NCI-H146 treated with DMSO at 0.1 percent for 48 hours (cell line): ENCODE measurements around the gene MAP3K9.

Experiments
- DNase-seq: peaks from one replicate; lab custom pipeline; 2025; ENCODE audit not compliant: unreplicated experiment; lab: John Stamatoyannopoulos, UW

MAP3K9 gene

GRCh38 chr14:70821584-70822529 is 12.5 kb upstream of the MAP3K9 start:
- DNase-seq, result no peak

GRCh38 chr14:70816525-70816924 is 7.2 kb upstream of the MAP3K9 start:
- DNase-seq, result no peak

- no peak for DNase-seq
These were observed 5.2 kb upstream of the MAP3K9 start for GRCh38 chr14:70814466-70814865.

- no peak for DNase-seq
These were observed 3.0 kb upstream of the MAP3K9 start for GRCh38 chr14:70812124-70812818.

- no peak for DNase-seq
These were observed 2.3 kb upstream of the MAP3K9 start for GRCh38 chr14:70811578-70811977.

- DNase-seq, result no peak
These were observed 1.7 kb upstream of the MAP3K9 start for GRCh38 chr14:70811050-70811449.

GRCh38 chr14:70810621-70811020 is 1.3 kb upstream of the MAP3K9 start:
- DNase-seq, result no peak

GRCh38 chr14:70808416-70809224 is 693 bp downstream of the MAP3K9 start:
- DNase-seq, result no peak

- peak; percentile 30 for DNase-seq
These were observed 1.4 kb downstream of the MAP3K9 start for GRCh38 chr14:70807898-70808415.

- no peak for DNase-seq
These were observed 4.7 kb downstream of the MAP3K9 start for GRCh38 chr14:70804556-70805162.

GRCh38 chr14:70803321-70804310 is 5.7 kb downstream of the MAP3K9 start:
- no peak for DNase-seq

- DNase-seq, result no peak
These were observed 6.9 kb downstream of the MAP3K9 start for GRCh38 chr14:70802379-70802778.

GRCh38 chr14:70801836-70802235 is 7.5 kb downstream of the MAP3K9 start:
- no peak for DNase-seq

- no peak for DNase-seq
These were observed 12.8 kb downstream of the MAP3K9 start for GRCh38 chr14:70796551-70796950.

GRCh38 chr14:70794294-70794693 is 15.0 kb downstream of the MAP3K9 start:
- DNase-seq, result no peak

GRCh38 chr14:70793637-70794036 is 15.7 kb downstream of the MAP3K9 start:
- DNase-seq, result no peak

- no peak for DNase-seq
These were observed 16.4 kb downstream of the MAP3K9 start for GRCh38 chr14:70792939-70793338.

- no peak for DNase-seq
These were observed 17.3 kb downstream of the MAP3K9 start for GRCh38 chr14:70791971-70792370.

- DNase-seq, result no peak
These were observed 19.4 kb downstream of the MAP3K9 start for GRCh38 chr14:70789961-70790360.

GRCh38 chr14:70789361-70789760 is 20.0 kb downstream of the MAP3K9 start:
- no peak for DNase-seq
